ENCODE results near the gene PDE11A.
"Not testable (repeated sequence)": the region's sequence is repeated elsewhere in the genome, so short reads cannot be mapped to it uniquely, and the experiment has no call there.

Gene PDE11A

DNA sequence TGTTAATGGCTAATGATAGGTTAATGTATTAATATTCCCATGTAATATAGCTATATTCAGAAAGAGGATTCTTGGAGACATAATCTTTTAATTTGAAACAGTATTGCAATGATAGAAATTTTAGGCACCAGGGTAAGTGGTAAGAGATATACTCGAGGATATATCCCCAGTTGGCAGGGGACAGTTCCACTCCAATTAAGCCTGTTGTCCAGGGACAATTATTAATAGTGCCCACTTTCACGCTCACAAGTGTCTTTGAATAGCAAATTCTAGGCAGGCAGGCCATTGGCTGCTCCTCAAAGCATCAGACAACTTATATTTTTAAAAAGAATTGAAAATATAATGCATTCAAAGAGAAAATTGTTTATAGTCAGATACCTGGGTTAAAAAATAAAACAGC is 190.7 kb downstream of the PDE11A start:
- DNase-seq (ENCODE audit: low spot score), result no peak

DNA sequence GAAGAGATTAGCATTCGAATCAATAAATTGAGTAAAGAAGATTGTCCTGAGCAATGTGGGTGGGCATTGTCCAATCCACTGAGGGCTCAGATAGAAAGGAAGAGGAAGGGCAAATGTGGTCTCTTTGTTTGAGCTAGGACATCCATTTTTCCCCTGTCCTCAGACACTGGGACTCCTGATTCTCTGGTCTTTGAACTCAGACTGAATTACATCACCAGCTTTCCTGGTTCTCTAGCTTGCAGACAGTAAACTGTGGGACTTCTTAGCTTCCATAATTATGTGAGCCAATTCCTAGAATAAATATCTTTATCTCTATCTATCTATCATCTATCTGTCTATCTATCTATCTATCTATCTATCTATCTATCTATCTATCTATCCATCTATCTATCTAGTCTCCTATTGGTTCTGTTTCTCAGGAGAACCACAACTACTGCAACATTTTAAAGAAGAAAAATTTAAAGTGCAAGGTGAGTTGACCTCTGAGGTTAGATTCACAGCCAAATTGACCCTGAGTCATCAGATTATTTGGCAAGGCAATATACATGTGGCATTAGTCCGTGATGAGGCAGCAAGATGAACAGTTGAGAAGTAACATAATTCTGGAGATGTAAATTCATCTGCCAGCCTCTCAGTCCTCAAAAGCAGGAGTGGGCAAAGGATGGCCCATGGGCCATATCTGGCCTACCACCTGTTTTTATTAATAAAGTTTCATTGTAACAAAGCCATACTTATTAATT is 191.4 kb downstream of the PDE11A start:
- DNase-seq (ENCODE audit: low spot score), result no peak

DNA sequence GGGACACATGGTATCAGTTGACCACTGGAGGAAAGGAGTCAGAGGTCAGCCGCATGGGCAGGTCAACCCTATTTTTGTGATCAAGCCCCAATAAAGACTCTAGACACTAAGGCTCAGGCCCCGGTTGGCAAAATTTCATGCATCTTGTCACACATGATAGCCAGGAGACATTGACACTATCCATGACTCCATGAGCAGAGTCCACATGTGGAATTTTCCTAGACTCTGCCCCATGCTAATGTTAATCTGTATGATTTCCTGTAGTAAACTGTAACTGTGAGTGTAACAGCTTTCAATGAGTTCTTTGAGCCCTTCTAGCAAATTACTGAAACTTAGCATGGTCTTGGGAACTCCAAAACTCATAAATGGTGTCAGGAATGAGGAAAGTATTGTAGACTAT is 192.3 kb downstream of the PDE11A start:
- DNase-seq (ENCODE audit: low spot score), result no peak

DNA sequence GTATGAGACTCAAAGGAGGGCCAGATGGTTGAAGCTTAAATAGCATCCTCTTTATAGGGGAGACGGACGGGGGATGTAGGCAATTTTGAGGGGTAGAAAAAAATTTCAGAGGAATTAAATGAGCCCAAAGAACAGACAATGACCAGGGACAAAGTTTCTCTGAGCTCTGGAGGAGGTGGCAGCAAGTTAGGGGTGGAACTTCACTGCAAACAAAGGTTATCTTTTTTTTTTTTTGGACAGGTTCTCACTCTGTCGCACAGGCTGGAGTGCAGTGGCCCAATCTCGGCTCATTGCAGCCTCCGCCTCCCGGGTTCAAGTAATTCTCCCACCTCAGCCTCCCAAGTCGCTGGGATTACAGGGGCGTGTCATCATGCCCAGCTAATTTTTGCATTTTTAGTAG is 195.6 kb downstream of the PDE11A start:
- no peak for DNase-seq (ENCODE audit: low spot score)

DNA sequence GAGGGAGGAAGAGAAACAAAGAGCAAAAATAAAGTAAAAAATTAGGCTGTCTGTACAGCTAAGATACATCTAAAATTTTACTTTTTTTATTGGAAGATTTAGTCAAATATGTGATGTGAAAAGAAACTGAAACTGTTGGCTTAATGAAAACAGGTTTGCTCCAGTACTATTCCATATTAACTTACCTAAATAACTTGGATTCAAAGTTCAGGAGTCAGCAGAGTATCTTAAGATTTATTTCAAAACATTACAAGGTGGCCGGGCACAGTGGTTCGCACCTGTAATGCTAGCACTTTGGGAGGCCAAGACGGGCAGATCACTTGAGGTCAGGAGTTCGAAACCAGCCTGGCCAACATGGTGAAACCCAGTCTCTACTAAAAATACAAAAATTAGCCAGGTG is 197.9 kb downstream of the PDE11A start:
- DNase-seq (ENCODE audit: low spot score), result no peak

DNA sequence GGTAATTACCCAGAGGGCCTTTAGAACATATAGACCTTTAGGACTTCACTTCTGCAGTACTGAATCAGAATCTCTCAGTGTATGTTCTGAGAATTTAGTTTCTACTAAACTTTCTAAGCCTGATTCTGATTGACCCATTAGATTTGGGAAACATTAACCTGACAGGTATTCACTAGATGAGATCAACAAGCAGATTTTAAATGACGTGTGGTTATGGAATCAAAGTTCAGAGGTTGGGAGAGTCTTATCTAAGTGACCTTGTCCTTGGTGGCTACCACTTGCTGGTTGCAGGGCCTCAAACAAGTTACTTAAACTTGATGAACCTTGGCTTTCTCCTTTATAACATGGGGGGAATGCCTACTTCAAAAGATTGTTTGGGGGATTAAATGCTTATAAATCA is 198.7 kb downstream of the PDE11A start:
- no peak for DNase-seq (ENCODE audit: low spot score)

DNA sequence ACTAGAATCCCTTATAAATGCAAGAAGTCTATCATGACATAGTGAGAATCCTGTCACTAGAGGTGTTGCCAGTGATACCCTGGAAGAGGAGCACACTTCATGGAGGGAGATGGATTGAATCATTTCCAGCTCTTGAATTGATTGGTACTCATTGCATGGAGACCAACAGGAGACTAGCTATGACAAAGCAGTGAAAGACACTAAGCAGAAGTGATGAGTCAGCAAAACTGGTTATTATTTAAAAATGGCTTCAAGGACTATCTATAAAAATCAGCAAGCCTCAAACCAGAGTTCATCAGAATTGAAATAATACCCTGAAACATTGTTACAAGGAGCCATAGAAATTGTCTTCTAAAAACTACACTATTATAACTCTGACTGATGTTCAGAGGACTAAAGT is 200.3 kb downstream of the PDE11A start:
- DNase-seq (ENCODE audit: low spot score), result no peak

DNA sequence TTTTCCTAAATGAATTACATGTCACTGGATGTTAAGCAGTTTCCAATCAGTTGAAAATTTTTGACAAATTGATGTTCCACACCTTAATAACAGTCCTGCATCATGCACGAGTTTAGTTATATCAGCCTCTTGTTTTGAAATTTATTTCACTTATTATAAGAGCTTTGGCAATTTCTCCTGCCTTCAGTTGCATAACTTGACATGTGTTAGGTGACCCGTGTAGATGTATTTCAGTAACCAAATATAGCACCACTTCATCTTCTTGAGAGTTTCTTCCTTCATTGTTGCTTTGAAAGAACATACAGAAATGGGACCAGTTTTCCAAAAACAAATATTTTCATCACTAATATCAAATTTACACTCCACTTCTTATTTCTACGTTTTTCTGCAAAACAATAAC is 202.7 kb downstream of the PDE11A start:
- no peak for DNase-seq (ENCODE audit: low spot score)

DNA sequence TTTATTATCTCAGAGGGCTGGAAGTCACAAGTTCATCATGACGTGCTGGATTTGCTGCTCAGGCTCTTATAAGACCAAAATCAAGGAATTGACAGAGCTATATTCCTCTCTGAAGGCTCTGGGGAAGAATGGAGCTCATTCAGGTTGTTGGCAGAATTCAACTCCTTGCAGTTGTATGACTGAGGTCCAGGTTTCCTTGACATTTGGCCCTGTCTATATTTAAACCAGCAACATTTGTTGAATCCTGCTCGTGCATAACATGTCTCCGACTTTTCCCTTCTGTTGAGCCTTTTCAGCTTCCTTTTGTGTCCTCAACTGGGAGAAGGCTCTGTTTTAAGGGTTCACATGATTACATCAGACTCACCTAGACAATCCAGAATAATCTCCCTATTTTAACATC is 203.4 kb downstream of the PDE11A start:
- DNase-seq (ENCODE audit: low spot score), result no peak

DNA sequence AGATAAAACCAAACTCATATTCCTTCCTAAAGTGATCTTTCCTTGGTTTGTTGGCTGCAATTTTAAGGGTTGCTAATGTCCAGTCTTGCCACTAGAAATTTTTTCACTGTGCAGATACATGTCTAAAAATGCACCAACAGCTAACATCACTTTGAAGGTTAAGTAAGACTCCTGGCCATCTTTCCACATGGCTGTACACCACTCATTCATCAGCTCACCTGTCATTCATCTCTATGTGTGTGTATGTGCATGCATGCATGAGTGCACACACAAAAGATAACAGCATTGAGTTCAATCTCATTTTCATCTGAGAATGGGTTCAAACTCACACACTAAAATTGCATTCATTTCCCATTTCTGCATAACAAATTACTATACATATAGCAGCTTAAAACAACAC is 203.8 kb downstream of the PDE11A start:
- no peak for DNase-seq (ENCODE audit: low spot score)

DNA sequence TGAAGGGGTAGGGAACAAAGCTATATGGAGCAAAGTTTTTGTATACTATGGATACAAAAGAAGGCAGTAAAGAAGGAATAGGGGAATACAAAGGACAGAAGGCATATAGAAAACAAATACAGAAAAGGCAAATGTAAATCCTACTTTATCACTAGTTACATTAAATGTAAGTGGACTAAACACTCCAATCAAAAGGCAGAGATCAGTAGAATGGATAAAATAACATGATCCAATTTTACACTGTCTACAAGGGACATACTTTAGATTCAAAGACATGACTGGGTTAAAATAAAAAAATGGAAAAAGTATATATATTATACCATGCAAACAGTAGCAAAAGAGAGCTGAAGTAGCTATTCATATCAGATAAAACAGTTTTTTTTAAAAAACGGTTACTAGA is 215.0 kb downstream of the PDE11A start:
- DNase-seq (ENCODE audit: low spot score), result no peak

DNA sequence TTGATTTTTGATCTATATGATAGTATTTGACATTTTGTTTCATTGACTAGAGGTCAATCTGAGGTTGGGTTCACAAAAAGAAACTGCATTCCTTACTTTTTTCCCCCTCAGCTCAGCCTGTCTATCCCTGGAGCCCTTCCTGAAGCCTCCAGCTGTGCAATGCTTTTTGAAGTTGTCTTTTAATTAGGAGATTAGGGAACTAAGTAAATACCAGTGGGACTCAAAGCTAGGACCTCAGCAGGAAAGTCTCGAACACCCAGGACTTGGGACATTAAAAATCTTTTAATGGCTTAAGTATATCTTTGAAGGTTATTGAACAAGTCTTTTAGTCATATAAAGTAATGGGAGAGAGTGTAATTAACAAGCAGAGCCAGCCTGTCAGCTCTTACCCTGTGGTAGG is 220.2 kb downstream of the PDE11A start:
- DNase-seq (ENCODE audit: low spot score), result no peak

DNA sequence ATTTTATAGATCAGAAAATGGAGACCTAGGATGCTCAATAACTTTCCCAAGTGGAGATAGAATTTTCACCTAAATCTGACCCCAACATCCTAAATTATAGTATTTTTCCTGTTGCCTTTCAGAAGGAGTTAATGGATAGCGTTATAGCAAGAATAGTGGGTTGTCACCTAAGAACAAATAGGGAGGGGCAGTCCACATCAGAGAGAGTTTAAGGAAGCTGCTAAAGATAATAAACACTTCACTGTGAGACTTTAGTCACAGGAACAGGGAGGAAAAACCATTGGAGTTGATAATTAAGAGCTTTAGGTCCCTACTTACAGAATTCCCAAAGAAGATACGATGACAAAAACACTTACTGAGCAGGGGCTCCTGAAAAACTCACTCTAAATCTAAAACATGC is 229.4 kb downstream of the PDE11A start:
- no peak for DNase-seq (ENCODE audit: low spot score)

DNA sequence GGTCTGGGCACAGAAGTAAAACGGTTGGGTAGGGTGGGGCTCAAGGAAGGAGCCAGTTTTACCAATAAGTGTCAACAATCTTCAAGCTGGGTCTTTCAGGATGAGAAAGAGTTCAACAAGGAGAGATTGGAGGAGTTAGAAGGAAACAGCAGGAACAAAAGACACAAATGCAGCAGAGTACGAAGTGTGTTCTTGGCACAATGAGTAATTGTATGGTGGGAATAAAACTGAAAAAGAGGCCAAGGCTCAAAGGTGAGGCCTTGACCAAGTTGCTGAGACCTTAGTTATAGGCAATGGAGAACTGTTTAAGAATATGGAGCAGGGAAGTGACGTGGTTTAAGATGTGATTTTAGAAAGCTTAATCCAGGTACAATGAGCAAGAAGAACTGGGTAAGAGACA is 230.3 kb downstream of the PDE11A start:
- DNase-seq (ENCODE audit: low spot score), result no peak

DNA sequence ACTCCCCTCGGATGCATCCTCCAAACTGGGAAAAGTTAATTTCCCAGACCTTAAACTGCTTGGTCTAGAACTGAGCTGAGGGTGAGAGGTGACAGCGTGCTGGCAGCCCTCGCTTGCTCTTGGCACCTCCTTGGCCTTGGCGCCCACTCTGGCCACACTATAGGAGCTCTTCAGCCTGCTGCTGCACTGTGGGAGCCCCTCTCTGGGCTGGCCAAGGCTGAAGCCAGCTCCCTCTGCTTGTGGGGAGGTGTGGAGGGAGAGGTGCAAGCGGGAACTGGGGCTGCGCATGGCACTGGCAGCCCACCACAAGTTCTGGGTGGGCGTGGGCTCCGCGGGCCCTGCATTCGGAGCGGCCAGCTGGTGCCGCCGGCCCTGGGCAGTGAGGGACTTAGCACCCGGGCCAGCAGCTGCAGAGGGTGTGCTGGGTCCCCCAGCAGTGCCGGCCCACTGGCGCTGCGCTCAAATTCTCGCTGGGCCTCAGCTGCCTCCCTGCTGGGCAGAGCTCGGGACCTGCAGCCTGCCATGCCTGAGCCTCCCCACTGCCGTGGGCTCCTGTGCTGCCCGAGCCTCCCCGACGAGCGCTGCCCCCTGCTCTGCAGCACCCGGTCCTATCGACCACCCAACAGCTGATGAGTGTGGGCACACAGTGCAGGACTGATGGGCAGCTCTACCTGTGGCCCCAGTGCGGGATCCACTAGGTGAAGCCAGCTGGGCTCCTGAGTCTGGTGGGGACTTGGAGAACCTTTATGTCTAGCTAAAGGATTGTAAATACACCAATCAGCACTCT is 237.0 kb downstream of the PDE11A start:
- DNase-seq (ENCODE audit: low spot score), result not testable (repeated sequence)

DNA sequence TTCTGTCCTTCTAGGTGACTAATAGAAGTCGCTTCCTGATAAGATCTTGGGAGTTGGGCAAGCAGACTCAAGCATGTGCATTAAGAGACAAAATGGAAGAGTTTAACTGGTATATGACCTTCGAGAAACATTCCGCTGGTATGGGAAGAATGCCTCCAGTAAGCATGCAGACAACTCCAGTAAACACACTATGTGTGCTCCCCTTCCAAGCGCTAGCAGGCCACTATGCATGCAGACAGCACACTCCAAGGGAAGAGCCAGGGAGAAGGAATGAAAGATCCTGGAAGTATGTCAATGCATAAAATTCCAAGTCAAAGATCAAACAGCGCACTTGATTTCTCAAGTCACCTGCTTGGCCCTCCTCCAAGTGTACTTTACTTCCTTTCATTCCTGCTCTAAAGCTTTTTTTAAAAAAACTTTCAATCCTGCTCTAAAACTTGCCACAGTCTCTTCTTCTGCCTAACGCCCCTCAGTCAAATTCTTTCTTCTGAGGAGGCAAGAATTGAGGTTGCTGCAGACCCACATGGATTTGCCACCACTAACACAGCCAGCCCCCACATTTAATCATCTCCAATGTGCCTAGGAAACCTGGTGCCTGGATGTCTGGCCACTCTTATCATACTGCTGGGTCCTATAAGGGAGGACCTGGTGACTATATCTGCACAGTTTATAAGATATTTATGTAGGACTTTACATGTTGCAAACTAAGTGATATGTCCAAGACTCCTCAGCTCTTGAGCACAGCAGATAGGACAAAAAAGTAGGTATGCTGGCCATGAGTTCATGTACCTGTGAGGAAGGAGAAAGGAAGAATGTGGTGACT is 239.8 kb downstream of the PDE11A start:
- no peak for DNase-seq (ENCODE audit: low spot score)

DNA sequence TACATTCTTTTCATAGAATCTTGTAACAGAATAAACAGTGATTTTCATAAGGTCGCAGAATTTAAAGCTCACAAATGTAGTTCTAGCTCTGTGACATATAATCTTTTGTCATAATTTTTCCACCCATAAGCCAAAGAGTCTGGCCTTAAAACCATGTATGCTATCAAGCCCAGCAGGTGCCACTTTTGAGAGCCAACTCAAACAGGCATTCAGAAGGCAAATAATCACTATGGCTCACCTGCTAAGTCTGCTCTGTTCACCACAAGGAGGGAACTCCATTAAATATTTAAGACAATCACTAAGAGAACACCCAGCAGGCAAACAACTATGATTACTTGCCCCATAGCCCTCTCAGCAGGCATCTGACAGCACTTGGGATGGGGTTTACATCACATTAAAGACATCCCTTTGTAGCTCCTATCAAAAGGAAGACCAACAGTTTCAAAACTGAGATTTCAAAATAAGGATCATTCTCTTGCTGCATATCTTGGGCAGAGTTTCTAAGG is 241.6 kb downstream of the PDE11A start:
- no peak for DNase-seq (ENCODE audit: low spot score)

DNA sequence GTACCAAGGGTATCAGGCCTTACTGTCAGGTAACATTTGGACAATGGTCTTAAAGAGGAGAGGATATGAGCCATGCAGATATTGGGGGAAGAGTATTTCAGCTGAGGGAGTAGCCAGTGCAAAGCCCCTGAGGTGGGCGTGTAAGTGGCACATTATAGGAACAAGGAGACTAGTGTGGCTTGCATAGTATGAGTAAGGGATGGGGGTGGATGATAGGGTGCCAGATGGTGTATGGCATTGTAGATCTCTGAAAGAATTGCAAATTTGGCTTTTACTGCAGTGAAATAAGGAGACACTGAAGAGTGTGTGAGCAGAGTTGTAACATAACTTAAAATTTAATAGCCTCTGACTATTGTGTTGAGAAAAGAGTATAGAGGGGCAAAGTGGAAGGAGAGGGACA is 244.0 kb downstream of the PDE11A start:
- DNase-seq (ENCODE audit: low spot score), result no peak

DNA sequence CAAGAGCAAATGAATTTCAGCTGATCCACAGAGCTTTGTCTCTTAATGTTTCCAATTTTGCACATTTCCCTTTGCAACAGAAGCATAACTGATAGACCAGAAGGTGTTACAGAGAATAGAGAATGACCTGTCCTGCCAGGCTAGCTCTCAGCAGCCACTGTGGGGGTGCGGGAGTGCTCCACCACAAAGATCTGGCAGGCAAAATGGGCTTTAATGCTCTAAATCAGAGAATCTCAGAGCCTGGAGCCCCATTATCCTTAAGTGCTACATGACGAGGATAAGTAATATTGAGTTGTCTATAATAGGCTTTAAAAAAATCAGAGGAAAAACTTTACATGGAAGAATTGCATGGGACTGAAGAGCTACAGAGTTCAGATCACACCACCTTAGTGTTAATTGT is 245.7 kb downstream of the PDE11A start:
- no peak for DNase-seq (ENCODE audit: low spot score)

DNA sequence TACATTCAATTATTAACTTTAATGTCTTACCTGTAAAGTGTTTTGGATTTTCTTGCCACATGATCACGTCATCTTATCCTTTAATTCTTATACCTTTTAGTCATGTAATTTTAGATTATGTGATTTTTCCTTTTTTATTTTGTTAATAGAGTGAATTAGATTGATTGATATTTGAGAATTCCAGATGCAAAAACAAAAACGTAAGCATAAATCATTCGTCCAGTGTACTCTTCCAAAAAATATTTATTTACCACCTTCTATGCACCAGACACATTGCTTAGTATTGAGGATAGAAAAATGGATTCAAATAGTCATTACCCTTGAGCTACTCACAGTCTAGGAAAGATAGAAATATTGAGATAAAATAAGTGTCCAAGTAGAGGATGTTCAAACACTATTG is 249.6 kb downstream of the PDE11A start:
- no peak for DNase-seq (ENCODE audit: low spot score)

DNA sequence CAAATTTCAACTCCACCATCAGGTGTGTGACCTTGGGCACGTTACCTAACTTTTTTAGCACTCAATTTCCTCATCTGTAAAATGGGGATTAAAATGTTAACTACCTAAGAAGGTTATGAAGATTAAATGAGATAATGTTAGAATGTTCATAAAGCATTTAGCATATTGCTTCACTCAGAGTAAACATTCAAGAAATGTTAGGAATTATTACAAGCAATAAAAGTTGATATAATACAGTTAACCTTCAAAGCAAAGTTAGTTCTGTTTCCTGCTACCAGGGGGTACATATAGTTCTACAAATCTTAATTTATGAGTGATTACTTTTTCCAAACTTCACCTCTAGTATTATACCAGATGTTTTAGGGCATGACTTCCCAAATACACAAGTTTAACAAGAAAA is 254.2 kb downstream of the PDE11A start:
- no peak for DNase-seq (ENCODE audit: low spot score)

DNA sequence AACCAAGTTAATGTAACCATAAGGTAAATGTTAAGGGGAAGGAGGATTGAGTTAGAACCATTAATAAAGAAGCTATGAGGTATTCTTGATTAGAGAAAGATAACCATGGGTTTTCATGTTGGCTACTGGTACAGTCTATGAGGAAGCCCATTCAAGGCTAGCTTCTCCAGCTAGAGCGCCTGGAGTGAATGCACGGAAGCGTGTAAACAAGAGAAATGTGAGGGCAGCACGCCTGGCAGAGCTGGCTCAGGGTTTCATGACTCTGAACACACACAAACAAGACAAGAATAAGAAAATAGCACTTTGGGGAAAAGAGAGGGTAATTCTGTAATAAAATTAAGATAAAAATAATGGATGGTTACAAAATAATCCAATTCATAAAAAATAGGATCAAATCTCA is 255.3 kb downstream of the PDE11A start:
- no peak for DNase-seq (ENCODE audit: low spot score)

DNA sequence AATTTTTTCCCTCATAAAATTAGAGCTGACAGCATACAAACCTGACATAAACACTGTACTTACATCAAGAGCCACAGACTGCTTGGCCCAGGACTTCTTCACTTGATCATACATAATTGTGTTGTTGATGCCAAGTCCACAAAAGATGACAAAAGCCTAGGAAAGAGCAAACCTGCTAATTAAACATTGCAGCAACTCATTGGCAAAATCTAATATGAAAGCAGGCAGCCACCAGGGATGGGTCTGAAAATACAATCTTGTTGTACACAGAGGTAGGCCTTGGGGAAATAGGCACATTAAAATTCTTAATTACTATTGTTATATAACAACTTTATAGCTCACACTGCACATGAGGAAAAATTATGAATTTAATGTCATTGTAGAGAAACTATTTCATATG is 255.8 kb downstream of the PDE11A start:
- DNase-seq (ENCODE audit: low spot score), result no peak
